GM23338 (cell line): ENCODE data around the gene TMEM151B. TPM values are rescaled to one million over a fixed set of nuclear protein-coding genes. Genes with fewer than 3 reads are reported as not detected.
A peak's percentile ranks its signal among the peaks of the same experiment; 100 is the strongest.

Source experiments
- ATAC-seq: fragments of 200-7000 bp; cut with Tn5 transposase; 3 replicates; pipeline ENCODE4 v1.9.1; 2020
- DNase-seq: peaks from one replicate; pipeline ENCODE4 v3.0.0-alpha.2; 2015; ENCODE audit warnings: low spot score
- H2AFZ ChIP-seq: fragments of 200-600 bp; sonication (generic); 2 replicates; pipeline ENCODE4 v1.8.0; 2016; ENCODE audit warnings: antibody characterized with exemption, mild to moderate bottlenecking, moderate library complexity
- H3F3A ChIP-seq: fragments of 200-600 bp; sonication (generic); replicated peaks from 2 replicates; pipeline ENCODE4 v1.8.0; 2017; ENCODE audit warnings: antibody characterized with exemption, mixed run types, low read depth
- H3K27ac ChIP-seq: fragments of 200-600 bp; sonication (generic); 2 replicates; pipeline ENCODE4 v1.6.1; 2016; ENCODE audit warnings: low read depth
- H3K27me3 ChIP-seq: fragments of 200-600 bp; sonication (generic); 2 replicates; pipeline ENCODE4 v1.8.0; 2016; ENCODE audit warnings: mild to moderate bottlenecking, mixed run types, moderate library complexity; ENCODE audit not compliant: insufficient read depth
- H3K36me3 ChIP-seq: fragments of 200-600 bp; sonication (generic); 2 replicates; pipeline ENCODE4 v1.8.0; 2016; ENCODE audit warnings: mild to moderate bottlenecking; ENCODE audit not compliant: insufficient read depth
- H3K4me1 ChIP-seq: fragments of 200-600 bp; sonication (generic); 2 replicates; pipeline ENCODE4 v1.8.0; 2016; ENCODE audit warnings: mild to moderate bottlenecking, moderate library complexity; ENCODE audit not compliant: insufficient read depth
- H3K4me2 ChIP-seq: fragments of 200-600 bp; sonication (generic); 2 replicates; pipeline ENCODE4 v1.7.1; 2017; ENCODE audit warnings: mixed run types
- H3K4me3 ChIP-seq: fragments of 200-600 bp; sonication (generic); 2 replicates; pipeline ENCODE4 v1.6.1; 2016; ENCODE audit warnings: mixed run types
- H3K79me2 ChIP-seq: fragments of 200-600 bp; sonication (generic); replicated peaks from 2 replicates; pipeline ENCODE4 v1.8.0; 2017; ENCODE audit warnings: mild to moderate bottlenecking; ENCODE audit not compliant: insufficient read depth
- H3K9me2 ChIP-seq: fragments of 200-600 bp; sonication (generic); 2 replicates; pipeline ENCODE4 v1.8.0; 2017; ENCODE audit not compliant: insufficient read depth
- H4K20me1 ChIP-seq: fragments of 200-600 bp; sonication (generic); replicated peaks from 2 replicates; pipeline ENCODE4 v1.8.0; 2017; ENCODE audit warnings: mild to moderate bottlenecking; ENCODE audit not compliant: insufficient read depth
- H3K27ac Mint-ChIP-seq: 2 replicates; pipeline ENCODE4 v1.8.0; 2020; ENCODE audit warnings: inconsistent platforms, mild to moderate bottlenecking, moderate library complexity, mixed read lengths
- H3K27me3 Mint-ChIP-seq: 3 replicates; pipeline ENCODE4 v1.8.0; 2022; ENCODE audit warnings: low read depth, mild to moderate bottlenecking, moderate library complexity, mixed read lengths, inconsistent platforms; ENCODE audit not compliant: insufficient read depth, poor library complexity
- H3K36me3 Mint-ChIP-seq: 3 replicates; pipeline ENCODE4 v1.8.0; 2021; ENCODE audit warnings: low read depth, mild to moderate bottlenecking, inconsistent platforms, moderate library complexity, mixed read lengths
- H3K4me1 Mint-ChIP-seq: 3 replicates; pipeline ENCODE4 v1.8.0; 2020; ENCODE audit warnings: mild to moderate bottlenecking, inconsistent platforms, mixed read lengths
- H3K4me3 Mint-ChIP-seq: 3 replicates; pipeline ENCODE4 v1.8.0; 2021; ENCODE audit warnings: moderate library complexity, mild to moderate bottlenecking, inconsistent platforms, mixed read lengths
- H3K9me3 Mint-ChIP-seq: 3 replicates; pipeline ENCODE4 v1.8.0; 2020; ENCODE audit warnings: moderate library complexity, mild to moderate bottlenecking, inconsistent platforms, mixed read lengths
- ETS1 ChIP-seq: IDR thresholded peaks from 2 replicates; pipeline ENCODE4 v1.6.1; 2016; ENCODE audit warnings: antibody characterized with exemption
- EZH2 ChIP-seq: fragments of 200-600 bp; sonication (generic); IDR thresholded peaks from one replicate; pipeline ENCODE4 v1.8.0; 2017; ENCODE audit warnings: antibody characterized with exemption, mild to moderate bottlenecking, low read depth; ENCODE audit not compliant: unreplicated experiment
- NANOG ChIP-seq: IDR thresholded peaks from 2 replicates; pipeline ENCODE4 v1.6.1; 2016; ENCODE audit warnings: antibody characterized with exemption, borderline replicate concordance
- POLR2AphosphoS5 ChIP-seq: IDR thresholded peaks from 2 replicates; pipeline ENCODE4 v1.6.1; 2016; ENCODE audit warnings: antibody characterized with exemption, low read depth
- ZNF114 ChIP-seq: fragments of 250-450 bp; sonication (Bioruptor Pico); IDR thresholded peaks from 2 replicates; pipeline ENCODE4 v1.5.0; 2020; ENCODE audit warnings: mild to moderate bottlenecking, moderate library complexity
- ZNF462 ChIP-seq: fragments of 250-450 bp; sonication (Bioruptor Pico); IDR thresholded peaks from 2 replicates; pipeline ENCODE4 v1.5.0; 2020; ENCODE audit warnings: mild to moderate bottlenecking, moderate library complexity
- polyA plus RNA-seq: library from polyadenylated mRNA; unstranded; fragments of >200 nt; fragmentation: Nextera tagmentation; extraction: Ambion mirVana; gene quantifications from 2 replicates; pipeline ENCODE4 v1.2.1, GENCODE V29; 2016
- total RNA-seq: library from RNA; depleted of rRNA; stranded (reverse); fragments of >200 nt; shearing (Covaris generic); gene quantifications from 2 replicates; pipeline ENCODE4 v1.2.3, GENCODE V29; 2014

Gene TMEM151B
- total and polyA plus RNA-seq, 2 experiments from 2014 or later, result 0.91 to 14.6 TPM

- peaks cover 6% of the 10 kb centered on the region; the same call in 1 of the 2 replicates for H4K20me1 ChIP-seq
- H3K27me3 ChIP-seq, result peaks cover 19% of the 10 kb centered on the region
- H3K4me3 ChIP-seq, result peak overlapping the region; percentile 88
- no peak overlapping the region for H2AFZ ChIP-seq
- no peak for DNase-seq
- H3K9me2 ChIP-seq, result no peaks in the 10 kb centered on the region
- no peak overlapping the region for H3K27ac ChIP-seq
- Mint-ChIP-seq H3K4me1 (peaks cover 53% of the 10 kb centered on the region), H3K9me3 (no peaks in the 10 kb centered on the region), H3K4me3 (peak overlapping the region; percentile 86), H3K27ac (no peak overlapping the region), H3K27me3 (peaks cover 42% of the 10 kb centered on the region), H3K36me3 (peaks cover 5% of the 10 kb centered on the region)
- no peak overlapping the region; the same call in 1 of the 2 replicates for H3K4me2 ChIP-seq
- H3K4me1 ChIP-seq, result peaks cover 31% of the 10 kb centered on the region
- no peak for ATAC-seq
- TF ChIP-seq ETS1 (no peak), POLR2AphosphoS5 (0 out of 2 replicates have a peak, but pooled peaks have one; percentile 7)
- no peaks in the 10 kb centered on the region for H3K36me3 ChIP-seq
- 0 out of 2 replicates have a peak, but pooled peaks cover 17% of the 10 kb centered on the region for H3F3A ChIP-seq
- H3K79me2 ChIP-seq, result peaks cover 9% of the 10 kb centered on the region; the same call in 1 of the 2 replicates
These were observed 4.5 kb upstream of the TMEM151B start for GRCh38 chr6:44265722-44266233.

GRCh38 chr6:44266347-44266746, 3.9 kb upstream of the TMEM151B start:
- Histone ChIP-seq H3K4me3 (no peak overlapping the region), H3K79me2 (peaks cover 9% of the 10 kb centered on the region; the same call in 1 of the 2 replicates), H2AFZ (no peak overlapping the region), H3K4me2 (no peak overlapping the region), H3K9me2 (no peaks in the 10 kb centered on the region), H3K36me3 (no peaks in the 10 kb centered on the region), H4K20me1 (peaks cover 6% of the 10 kb centered on the region; the same call in 1 of the 2 replicates), H3F3A (0 out of 2 replicates have a peak, but pooled peaks cover 16% of the 10 kb centered on the region), H3K27ac (no peak overlapping the region), H3K27me3 (peaks cover 19% of the 10 kb centered on the region), H3K4me1 (peaks cover 31% of the 10 kb centered on the region)
- Mint-ChIP-seq H3K36me3 (no peaks in the 10 kb centered on the region), H3K9me3 (no peaks in the 10 kb centered on the region), H3K27me3 (peaks cover 42% of the 10 kb centered on the region), H3K27ac (no peak overlapping the region), H3K4me1 (peaks cover 57% of the 10 kb centered on the region), H3K4me3 (peak overlapping the region; percentile 86)
- DNase-seq (no peak), ATAC-seq (no peak)
- no peak for TF ChIP-seq EZH2
- TF ChIP-seq NANOG, result no peak
- TF ChIP-seq ZNF114 (CRISPR knock-in tag), result no peak
- TF ChIP-seq ZNF462 (CRISPR knock-in tag), result no peak
